Right renal pelvis (tissue), 4 donors: ENCODE data around the gene PKD2. TPM values are rescaled to one million over a fixed set of nuclear protein-coding genes. Genes with fewer than 3 reads are reported as not detected.

ENCODE experiments used
- DNase-seq, 4 donors: peaks; one replicate each; pipeline ENCODE4 v3.0.0-alpha.2; 2013; ENCODE audit warnings: low read depth in 4 of 4, low spot score in 3 of 4, missing footprints in 1 of 4
- polyA plus RNA-seq, 4 donors: library from polyadenylated mRNA; unstranded; fragments of 120-200 nt; gene quantifications; one replicate each; pipeline ENCODE4 v1.2.1, GENCODE V29; 2013; ENCODE audit not compliant: insufficient read length in 4 of 4

The PKD2 gene
- polyA plus RNA-seq, 4 donors = 60.2 to 77.0 (median 68.6) TPM

GRCh38 chr4:88060431-88060830 is 53.0 kb downstream of the PKD2 start:
- DNase-seq = no peak

GRCh38 chr4:88062311-88062710 is 54.9 kb downstream of the PKD2 start:
- DNase-seq = no peak

- DNase-seq = no peak
These were observed 55.4 kb downstream of the PKD2 start for GRCh38 chr4:88062843-88063242.

GRCh38 chr4:88063634-88064296 is 56.3 kb downstream of the PKD2 start:
- DNase-seq = no peak

- no peak for DNase-seq
These were observed 57.0 kb downstream of the PKD2 start for GRCh38 chr4:88064410-88064809.

GRCh38 chr4:88070031-88070430 is 62.6 kb downstream of the PKD2 start:
- no peak for DNase-seq

GRCh38 chr4:88075336-88075735 is 67.9 kb downstream of the PKD2 start:
- no peak for DNase-seq

GRCh38 chr4:88077911-88078524 is 70.6 kb downstream of the PKD2 start:
- DNase-seq = no peak

GRCh38 chr4:88078579-88078978 is 71.1 kb downstream of the PKD2 start:
- no peak for DNase-seq

GRCh38 chr4:88080626-88081025 is 73.2 kb downstream of the PKD2 start:
- DNase-seq = no peak

GRCh38 chr4:88087004-88087403 is 79.6 kb downstream of the PKD2 start:
- no peak for DNase-seq

GRCh38 chr4:88090898-88091297 is 83.5 kb downstream of the PKD2 start:
- no peak for DNase-seq

- DNase-seq = no peak
These were observed 83.9 kb downstream of the PKD2 start for GRCh38 chr4:88091378-88091777.

- no peak for DNase-seq
These were observed 86.4 kb downstream of the PKD2 start for GRCh38 chr4:88093874-88094273.

- no peak for DNase-seq
These were observed 89.9 kb downstream of the PKD2 start for GRCh38 chr4:88097301-88097700.

- no peak for DNase-seq
These were observed 90.3 kb downstream of the PKD2 start for GRCh38 chr4:88097781-88098180.

GRCh38 chr4:88098993-88099752 is 91.7 kb downstream of the PKD2 start:
- DNase-seq = no peak

- no peak for DNase-seq
These were observed 93.7 kb downstream of the PKD2 start for GRCh38 chr4:88101165-88101564.

GRCh38 chr4:88102026-88102425 is 94.6 kb downstream of the PKD2 start:
- no peak for DNase-seq

- DNase-seq = no peak
These were observed 97.6 kb downstream of the PKD2 start for GRCh38 chr4:88104902-88105610.

- no peak for DNase-seq
These were observed 98.8 kb downstream of the PKD2 start for GRCh38 chr4:88106205-88106604.
